MM.1S (cell line): ENCODE measurements around the gene CHRNA1.

Experiments used
- DNase-seq: peaks from one replicate; pipeline ENCODE4 v3.0.0-alpha.2; 2015
- H2AFZ ChIP-seq: fragments of 300-600 bp; sonication (generic); 2 replicates; pipeline ENCODE4 v1.6.0; 2016; ENCODE audit warnings: antibody characterized with exemption, low read length
- H3F3A ChIP-seq: fragments of 300-600 bp; sonication (generic); 2 replicates; pipeline ENCODE4 v1.6.1; 2016; ENCODE audit warnings: mild to moderate bottlenecking, antibody characterized with exemption, low read length, moderate library complexity, mixed read lengths; ENCODE audit not compliant: insufficient read depth
- H3K27ac ChIP-seq: fragments of 300-600 bp; sonication (generic); 2 replicates; pipeline ENCODE4 v1.5.1; 2016; ENCODE audit warnings: mild to moderate bottlenecking, low read length
- H3K27me3 ChIP-seq: fragments of 300-600 bp; sonication (generic); replicated peaks from 2 replicates; pipeline ENCODE4 v1.6.0; 2016; ENCODE audit warnings: low read length; ENCODE audit not compliant: insufficient read depth
- H3K36me3 ChIP-seq: fragments of 300-600 bp; sonication (generic); replicated peaks from 2 replicates; pipeline ENCODE4 v1.6.1; 2016; ENCODE audit warnings: mild to moderate bottlenecking, low read length, mixed read lengths; ENCODE audit not compliant: insufficient read depth
- H3K4me1 ChIP-seq: fragments of 300-600 bp; sonication (generic); 2 replicates; pipeline ENCODE4 v1.6.1; 2016; ENCODE audit warnings: low read length, mixed read lengths
- H3K4me2 ChIP-seq: fragments of 300-600 bp; sonication (generic); 2 replicates; pipeline ENCODE4 v1.6.0; 2016; ENCODE audit warnings: low read depth, low read length
- H3K4me3 ChIP-seq: fragments of 300-600 bp; sonication (generic); 2 replicates; pipeline ENCODE4 v1.5.1; 2016; ENCODE audit warnings: low read length, mixed read lengths
- H3K79me2 ChIP-seq: fragments of 300-600 bp; sonication (generic); 2 replicates; pipeline ENCODE4 v1.6.1; 2016; ENCODE audit warnings: mixed run types, low read length, mixed read lengths
- H3K9ac ChIP-seq: fragments of 300-600 bp; sonication (generic); 2 replicates; pipeline ENCODE4 v1.6.1; 2016; ENCODE audit warnings: low read length, mixed read lengths
- H3K9me2 ChIP-seq: fragments of 300-600 bp; sonication (generic); replicated peaks from 2 replicates; pipeline ENCODE4 v1.6.1; 2016; ENCODE audit warnings: mild to moderate bottlenecking, low read length, mixed read lengths; ENCODE audit not compliant: insufficient read depth
- H3K9me3 ChIP-seq: fragments of 300-600 bp; sonication (generic); replicated peaks from 2 replicates; pipeline ENCODE4 v1.6.1; 2016; ENCODE audit warnings: mild to moderate bottlenecking, low read length, mixed read lengths; ENCODE audit not compliant: insufficient read depth
- H4K20me1 ChIP-seq: fragments of 300-600 bp; sonication (generic); 2 replicates; pipeline ENCODE4 v1.6.1; 2016; ENCODE audit warnings: mild to moderate bottlenecking, low read length, moderate library complexity, mixed read lengths; ENCODE audit not compliant: insufficient read depth
- EZH2 ChIP-seq: fragments of 300-600 bp; sonication (generic); optimal IDR thresholded peaks from 2 replicates; pipeline ENCODE3; 2017; ENCODE audit warnings: low read depth, mild to moderate bottlenecking, antibody characterized with exemption, low read length, mixed read lengths
- EZH2phosphoT487 ChIP-seq: fragments of 300-600 bp; sonication (generic); IDR thresholded peaks from 2 replicates; pipeline ENCODE4 v1.6.1; 2018; ENCODE audit warnings: antibody characterized with exemption, low read length
- TF ChIP-seq, protein P1 (sequence below): fragments of 300-600 bp; sonication (generic); IDR thresholded peaks from 2 replicates; pipeline ENCODE4 v1.5.1; 2016; ENCODE audit warnings: antibody characterized with exemption, low read length, mixed read lengths

Gene CHRNA1

DNA sequence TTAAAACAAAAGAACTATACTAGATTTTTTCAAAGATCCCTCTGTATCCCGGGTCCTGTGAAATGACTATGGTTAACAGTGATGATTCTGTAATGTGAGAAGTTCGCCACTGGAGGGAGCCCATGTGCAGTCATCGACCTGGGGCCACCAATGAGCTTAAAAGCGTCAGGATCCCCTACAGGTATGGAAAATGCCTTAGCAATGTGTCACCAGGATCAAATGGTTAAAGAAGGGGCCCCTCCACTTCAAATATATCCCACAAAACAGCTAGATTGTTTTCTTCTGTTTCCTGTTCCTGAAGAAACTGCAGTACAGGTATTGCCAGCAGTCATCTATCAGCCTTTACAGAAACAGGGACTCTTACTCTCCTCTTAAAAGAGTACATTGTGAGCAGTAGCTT, 15.3 kb downstream of the CHRNA1 start:
- DNase-seq, result peak; percentile 57
- TF ChIP-seq EZH2, result no peak
- TF ChIP-seq, protein P1, sequence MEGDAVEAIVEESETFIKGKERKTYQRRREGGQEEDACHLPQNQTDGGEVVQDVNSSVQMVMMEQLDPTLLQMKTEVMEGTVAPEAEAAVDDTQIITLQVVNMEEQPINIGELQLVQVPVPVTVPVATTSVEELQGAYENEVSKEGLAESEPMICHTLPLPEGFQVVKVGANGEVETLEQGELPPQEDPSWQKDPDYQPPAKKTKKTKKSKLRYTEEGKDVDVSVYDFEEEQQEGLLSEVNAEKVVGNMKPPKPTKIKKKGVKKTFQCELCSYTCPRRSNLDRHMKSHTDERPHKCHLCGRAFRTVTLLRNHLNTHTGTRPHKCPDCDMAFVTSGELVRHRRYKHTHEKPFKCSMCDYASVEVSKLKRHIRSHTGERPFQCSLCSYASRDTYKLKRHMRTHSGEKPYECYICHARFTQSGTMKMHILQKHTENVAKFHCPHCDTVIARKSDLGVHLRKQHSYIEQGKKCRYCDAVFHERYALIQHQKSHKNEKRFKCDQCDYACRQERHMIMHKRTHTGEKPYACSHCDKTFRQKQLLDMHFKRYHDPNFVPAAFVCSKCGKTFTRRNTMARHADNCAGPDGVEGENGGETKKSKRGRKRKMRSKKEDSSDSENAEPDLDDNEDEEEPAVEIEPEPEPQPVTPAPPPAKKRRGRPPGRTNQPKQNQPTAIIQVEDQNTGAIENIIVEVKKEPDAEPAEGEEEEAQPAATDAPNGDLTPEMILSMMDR, result peak; percentile 81
- Histone ChIP-seq H3K9me2 (no peaks in the 10 kb centered on the region), H3K4me3 (no peak overlapping the region), H3K9ac (no peak overlapping the region), H3K4me2 (no peak overlapping the region), H4K20me1 (no peaks in the 10 kb centered on the region), H3K27me3 (0 out of 2 replicates have a peak, but pooled peaks cover 9% of the 10 kb centered on the region), H3K9me3 (no peaks in the 10 kb centered on the region), H3K27ac (no peak overlapping the region), H3K79me2 (no peaks in the 10 kb centered on the region), H3F3A (peaks cover 12% of the 10 kb centered on the region), H3K36me3 (no peaks in the 10 kb centered on the region), H2AFZ (no peak overlapping the region), H3K4me1 (peaks cover 20% of the 10 kb centered on the region)

GRCh38 chr2:174745142-174745541, 19.1 kb downstream of the CHRNA1 start:
- Histone ChIP-seq H3K9ac (no peak overlapping the region), H4K20me1 (no peaks in the 10 kb centered on the region), H3K27ac (no peak overlapping the region), H3K36me3 (no peaks in the 10 kb centered on the region), H3K9me2 (no peaks in the 10 kb centered on the region), H3K4me1 (no peaks in the 10 kb centered on the region), H3F3A (no peaks in the 10 kb centered on the region), H3K4me2 (no peak overlapping the region), H2AFZ (no peak overlapping the region), H3K79me2 (no peaks in the 10 kb centered on the region), H3K4me3 (no peak overlapping the region), H3K9me3 (no peaks in the 10 kb centered on the region), H3K27me3 (0 out of 2 replicates have a peak, but pooled peaks cover 9% of the 10 kb centered on the region)
- DNase-seq, result no peak
- TF ChIP-seq, protein P1, result no peak
- TF ChIP-seq EZH2phosphoT487 (no peak), EZH2 (no peak)

GRCh38 chr2:174744111-174744510, 20.2 kb downstream of the CHRNA1 start:
- DNase-seq, result no peak
- no peak overlapping the region for H3K27ac ChIP-seq
- no peak overlapping the region for H3K9ac ChIP-seq
- no peaks in the 10 kb centered on the region for H3K9me3 ChIP-seq
- H3K36me3 ChIP-seq, result no peaks in the 10 kb centered on the region
- H3K4me2 ChIP-seq, result no peak overlapping the region
- no peaks in the 10 kb centered on the region for H3K4me1 ChIP-seq
- TF ChIP-seq EZH2, result no peak
- H3K79me2 ChIP-seq, result no peaks in the 10 kb centered on the region
- no peak overlapping the region for H3K4me3 ChIP-seq
- no peak overlapping the region for H2AFZ ChIP-seq
- no peaks in the 10 kb centered on the region for H4K20me1 ChIP-seq
- no peaks in the 10 kb centered on the region for H3K9me2 ChIP-seq
- no peaks in the 10 kb centered on the region for H3F3A ChIP-seq
- 0 out of 2 replicates have a peak, but pooled peaks cover 1% of the 10 kb centered on the region for H3K27me3 ChIP-seq

DNA sequence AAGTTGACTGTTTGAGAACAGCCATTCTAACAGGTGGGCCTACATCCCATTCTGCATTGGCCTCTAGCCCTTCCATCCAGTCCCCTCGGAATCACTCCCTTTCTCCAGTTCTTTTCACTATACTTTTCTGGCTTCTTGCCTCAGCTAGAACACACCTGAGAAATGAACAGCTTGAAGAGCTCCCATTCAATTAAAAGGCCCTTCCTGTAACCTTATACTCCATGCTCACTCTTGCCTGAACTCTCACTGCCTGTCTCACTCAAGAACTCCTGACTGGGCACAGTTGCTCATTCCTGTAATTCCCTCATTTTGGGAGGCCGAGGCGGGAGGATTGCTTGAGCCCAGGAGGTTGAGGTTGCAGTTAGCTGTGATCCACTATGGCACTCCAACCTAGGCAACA, 23.6 kb downstream of the CHRNA1 start:
- H2AFZ ChIP-seq, result no peak overlapping the region
- no peaks in the 10 kb centered on the region for H3K9me2 ChIP-seq
- no peak overlapping the region for H3K4me2 ChIP-seq
- no peak for TF ChIP-seq EZH2phosphoT487
- no peak for TF ChIP-seq EZH2
- TF ChIP-seq, protein P1, result no peak
- no peaks in the 10 kb centered on the region for H3F3A ChIP-seq
- H3K9ac ChIP-seq, result no peak overlapping the region
- H4K20me1 ChIP-seq, result no peaks in the 10 kb centered on the region
- DNase-seq, result no peak
- H3K79me2 ChIP-seq, result no peaks in the 10 kb centered on the region
- H3K9me3 ChIP-seq, result no peaks in the 10 kb centered on the region
- no peak overlapping the region for H3K27ac ChIP-seq
- H3K27me3 ChIP-seq, result no peaks in the 10 kb centered on the region
- H3K4me3 ChIP-seq, result no peak overlapping the region
- H3K36me3 ChIP-seq, result no peaks in the 10 kb centered on the region
- no peaks in the 10 kb centered on the region for H3K4me1 ChIP-seq
